Measurements from ENCODE around the gene BPIFA3.

Gene BPIFA3

DNA sequence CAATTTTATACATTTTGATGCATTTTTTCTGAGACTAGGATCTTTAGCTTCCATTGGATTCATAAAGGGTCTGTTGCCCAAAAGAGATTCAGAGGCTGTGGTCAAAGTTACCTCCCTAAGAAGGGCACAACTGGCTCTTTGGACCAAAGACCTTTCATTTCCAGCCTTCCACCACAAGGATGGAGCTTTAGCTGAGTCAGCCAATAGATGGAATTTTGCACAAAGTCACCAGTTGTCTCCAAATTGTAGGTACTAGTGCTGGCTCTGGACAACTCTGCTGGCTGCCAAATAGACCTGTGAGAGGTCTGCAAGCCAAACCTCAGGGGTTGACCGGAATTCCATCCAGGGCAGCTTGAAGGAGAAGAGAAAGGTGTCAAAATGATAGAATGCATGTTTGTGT lies 19.2 kb downstream of the BPIFA3 start:
- no peaks in the 10 kb centered on the region for H3K4me1 ChIP-seq (ENCODE audit: insufficient read depth, poor library complexity, severe bottlenecking)
- DNase-seq (ENCODE audit: low spot score) (peak; percentile 41), ATAC-seq (ENCODE audit: low read depth) (no peak)
- no peak overlapping the region for H3K4me3 ChIP-seq (ENCODE audit: severe bottlenecking)
- no peaks in the 10 kb centered on the region for H3K36me3 ChIP-seq (ENCODE audit: low read depth)
- peaks cover 37% of the 10 kb centered on the region for H3K27me3 ChIP-seq (ENCODE audit: insufficient read depth, poor library complexity, severe bottlenecking)
- H3K27ac ChIP-seq (ENCODE audit: poor library complexity, severe bottlenecking) = no peak overlapping the region
- no peaks in the 10 kb centered on the region for H3K9me3 ChIP-seq (ENCODE audit: severe bottlenecking)
- TF ChIP-seq, protein P1, sequence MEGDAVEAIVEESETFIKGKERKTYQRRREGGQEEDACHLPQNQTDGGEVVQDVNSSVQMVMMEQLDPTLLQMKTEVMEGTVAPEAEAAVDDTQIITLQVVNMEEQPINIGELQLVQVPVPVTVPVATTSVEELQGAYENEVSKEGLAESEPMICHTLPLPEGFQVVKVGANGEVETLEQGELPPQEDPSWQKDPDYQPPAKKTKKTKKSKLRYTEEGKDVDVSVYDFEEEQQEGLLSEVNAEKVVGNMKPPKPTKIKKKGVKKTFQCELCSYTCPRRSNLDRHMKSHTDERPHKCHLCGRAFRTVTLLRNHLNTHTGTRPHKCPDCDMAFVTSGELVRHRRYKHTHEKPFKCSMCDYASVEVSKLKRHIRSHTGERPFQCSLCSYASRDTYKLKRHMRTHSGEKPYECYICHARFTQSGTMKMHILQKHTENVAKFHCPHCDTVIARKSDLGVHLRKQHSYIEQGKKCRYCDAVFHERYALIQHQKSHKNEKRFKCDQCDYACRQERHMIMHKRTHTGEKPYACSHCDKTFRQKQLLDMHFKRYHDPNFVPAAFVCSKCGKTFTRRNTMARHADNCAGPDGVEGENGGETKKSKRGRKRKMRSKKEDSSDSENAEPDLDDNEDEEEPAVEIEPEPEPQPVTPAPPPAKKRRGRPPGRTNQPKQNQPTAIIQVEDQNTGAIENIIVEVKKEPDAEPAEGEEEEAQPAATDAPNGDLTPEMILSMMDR (IDR thresholded peaks at IDR 0.05; ENCODE audit: poor library complexity, severe bottlenecking) = no peak

DNA sequence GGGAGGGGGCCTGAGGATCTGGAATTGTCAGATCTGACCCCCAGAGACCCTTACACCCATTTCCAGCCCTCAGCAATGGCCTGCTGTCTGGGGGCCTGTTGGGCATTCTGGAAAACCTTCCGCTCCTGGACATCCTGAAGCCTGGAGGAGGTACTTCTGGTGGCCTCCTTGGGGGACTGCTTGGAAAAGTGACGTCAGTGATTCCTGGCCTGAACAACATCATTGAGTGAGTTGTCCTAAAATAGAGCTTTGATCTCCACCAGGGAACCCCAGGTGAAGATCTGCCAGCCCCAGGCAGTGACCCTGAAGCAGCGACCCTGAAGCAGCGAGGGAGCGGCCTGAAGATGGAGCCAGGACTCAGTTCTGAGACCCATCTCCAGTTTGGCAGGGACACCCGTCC lies 20.8 kb downstream of the BPIFA3 start:
- Histone ChIP-seq H3K9me3 (ENCODE audit: severe bottlenecking) (no peaks in the 10 kb centered on the region), H3K36me3 (ENCODE audit: low read depth) (no peaks in the 10 kb centered on the region), H3K27ac (ENCODE audit: poor library complexity, severe bottlenecking) (no peak overlapping the region), H3K4me1 (ENCODE audit: insufficient read depth, poor library complexity, severe bottlenecking) (no peaks in the 10 kb centered on the region), H3K27me3 (ENCODE audit: insufficient read depth, poor library complexity, severe bottlenecking) (peaks cover 28% of the 10 kb centered on the region), H3K4me3 (ENCODE audit: severe bottlenecking) (no peak overlapping the region)
- ATAC-seq (ENCODE audit: low read depth) (no peak), DNase-seq (ENCODE audit: low spot score) (peak; percentile 59)
- TF ChIP-seq, protein P1 (IDR thresholded peaks at IDR 0.05; ENCODE audit: poor library complexity, severe bottlenecking) = no peak

DNA sequence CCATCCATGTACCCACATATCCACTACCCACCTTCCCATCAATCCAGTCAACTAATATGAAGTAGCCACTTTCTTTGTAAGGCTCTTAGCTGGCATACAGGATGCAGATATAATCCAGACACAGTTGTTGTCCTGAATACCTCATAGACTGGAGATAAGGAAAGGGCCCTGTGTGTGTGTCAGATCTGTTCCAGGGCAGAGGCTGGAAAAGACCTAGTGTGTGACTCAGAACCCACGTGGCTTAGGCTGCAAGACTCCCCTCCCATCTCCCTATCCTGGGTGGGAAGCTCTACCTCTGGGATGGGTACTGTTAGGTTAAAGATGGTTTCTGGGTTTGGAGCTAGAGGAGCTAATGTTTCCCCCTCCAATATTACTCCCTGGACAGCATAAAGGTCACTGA lies 22.3 kb downstream of the BPIFA3 start:
- ATAC-seq (ENCODE audit: low read depth) (no peak; the same call in 2 of the 3 replicates), DNase-seq (ENCODE audit: low spot score) (peak; percentile 44)
- Histone ChIP-seq H3K36me3 (ENCODE audit: low read depth) (no peaks in the 10 kb centered on the region), H3K4me1 (ENCODE audit: insufficient read depth, poor library complexity, severe bottlenecking) (no peaks in the 10 kb centered on the region), H3K9me3 (ENCODE audit: severe bottlenecking) (no peaks in the 10 kb centered on the region), H3K27ac (ENCODE audit: poor library complexity, severe bottlenecking) (no peak overlapping the region), H3K4me3 (ENCODE audit: severe bottlenecking) (no peak overlapping the region), H3K27me3 (ENCODE audit: insufficient read depth, poor library complexity, severe bottlenecking) (peaks cover 19% of the 10 kb centered on the region)
- TF ChIP-seq, protein P1 (IDR thresholded peaks at IDR 0.05; ENCODE audit: poor library complexity, severe bottlenecking) = no peak

DNA sequence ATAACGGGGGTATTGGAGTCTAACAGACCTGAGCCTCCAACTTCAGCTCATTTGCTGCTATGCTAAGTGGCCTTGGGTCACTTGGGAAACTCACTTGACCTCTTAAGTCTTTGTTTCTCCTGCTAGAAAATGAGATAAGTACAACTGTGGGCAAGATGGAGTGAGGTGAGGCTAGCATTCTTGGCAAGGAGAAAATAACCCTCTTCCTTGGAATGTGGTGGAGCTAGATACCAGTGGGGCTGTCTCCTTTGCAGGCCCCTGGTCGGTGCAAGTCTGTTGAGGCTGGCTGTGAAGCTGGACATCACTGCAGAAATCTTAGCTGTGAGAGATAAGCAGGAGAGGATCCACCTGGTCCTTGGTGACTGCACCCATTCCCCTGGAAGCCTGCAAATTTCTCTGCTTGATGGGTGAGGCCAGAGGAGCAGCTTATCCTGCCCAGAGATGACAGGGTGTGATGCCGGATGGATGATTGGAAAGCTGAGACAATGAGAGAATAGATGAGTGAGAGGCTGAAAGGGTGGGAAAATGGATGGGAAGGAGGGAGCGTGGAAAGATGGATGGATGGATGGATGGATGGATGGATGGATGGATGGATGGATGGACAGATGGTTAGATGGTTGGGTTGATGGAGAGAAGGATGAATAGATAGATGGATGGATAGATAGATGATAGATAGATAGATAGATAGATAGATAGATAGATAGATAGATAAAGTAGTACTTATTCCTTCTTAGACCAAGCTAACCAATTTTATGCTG lies 23.0 kb downstream of the BPIFA3 start:
- ATAC-seq (ENCODE audit: low read depth) (no peak), DNase-seq (ENCODE audit: low spot score) (peak; percentile 47)
- H3K4me3 ChIP-seq (ENCODE audit: severe bottlenecking) = no peak overlapping the region
- H3K27ac ChIP-seq (ENCODE audit: poor library complexity, severe bottlenecking) = no peak overlapping the region
- peaks cover 18% of the 10 kb centered on the region for H3K27me3 ChIP-seq (ENCODE audit: insufficient read depth, poor library complexity, severe bottlenecking)
- TF ChIP-seq, protein P1 (IDR thresholded peaks at IDR 0.05; ENCODE audit: poor library complexity, severe bottlenecking) = no peak
- no peaks in the 10 kb centered on the region for H3K9me3 ChIP-seq (ENCODE audit: severe bottlenecking)
- no peaks in the 10 kb centered on the region for H3K4me1 ChIP-seq (ENCODE audit: insufficient read depth, poor library complexity, severe bottlenecking)
- H3K36me3 ChIP-seq (ENCODE audit: low read depth) = no peaks in the 10 kb centered on the region

DNA sequence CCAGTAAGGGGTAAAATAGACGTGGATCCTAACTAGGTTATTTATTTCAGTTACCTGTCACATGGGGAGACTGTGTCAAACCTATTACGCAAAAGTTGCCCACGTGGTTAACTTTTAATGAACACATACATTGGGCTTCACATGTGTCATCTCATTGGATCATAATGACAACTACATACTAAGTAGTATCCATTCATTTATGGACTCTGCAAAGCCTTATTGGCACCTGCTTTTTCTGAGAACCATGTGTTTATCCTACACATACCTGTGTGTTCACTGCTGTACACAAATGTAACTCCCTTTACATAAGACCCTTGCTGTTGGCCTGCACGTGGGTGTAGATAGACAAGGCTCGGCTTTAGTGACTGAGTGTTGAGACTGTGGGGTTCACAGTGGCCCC lies 23.8 kb downstream of the BPIFA3 start:
- H3K27me3 ChIP-seq (ENCODE audit: insufficient read depth, poor library complexity, severe bottlenecking) = peaks cover 12% of the 10 kb centered on the region

More for the DNA sequence above, 23.8 kb downstream of the BPIFA3 start:
- DNase-seq (ENCODE audit: low spot score) = peak; percentile 42
- H3K4me3 ChIP-seq (ENCODE audit: severe bottlenecking) = no peak overlapping the region
- no peaks in the 10 kb centered on the region for H3K36me3 ChIP-seq (ENCODE audit: low read depth)
- H3K4me1 ChIP-seq (ENCODE audit: insufficient read depth, poor library complexity, severe bottlenecking) = no peaks in the 10 kb centered on the region
- ATAC-seq (ENCODE audit: low read depth) = no peak
- H3K9me3 ChIP-seq (ENCODE audit: severe bottlenecking) = no peaks in the 10 kb centered on the region
- H3K27ac ChIP-seq (ENCODE audit: poor library complexity, severe bottlenecking) = no peak overlapping the region
- TF ChIP-seq, protein P1 (IDR thresholded peaks at IDR 0.05; ENCODE audit: poor library complexity, severe bottlenecking) = no peak
